ENCODE data around the gene GIMAP4. TPM values are rescaled to one million over a fixed set of nuclear protein-coding genes. Genes with fewer than 3 reads are reported as not detected.

Gene GIMAP4
- total RNA-seq, 1 donor from 2014 or later: not detected

- FAIRE-seq: no peak
- H3K4me3 ChIP-seq (ENCODE audit: low read depth, low read length): no peak overlapping the region
- TF ChIP-seq CTCF (IDR thresholded peaks at IDR 0.05; ENCODE audit: insufficient read depth, low read length, severe bottlenecking): no peak
- no peaks in the 10 kb centered on the region for H3K27me3 ChIP-seq (ENCODE audit: control insufficient read depth, insufficient read depth, low read length)
- DNase-seq (ENCODE audit: low read depth): no peak
- H3K36me3 ChIP-seq (ENCODE audit: control insufficient read depth, insufficient read depth, low read length): no peaks in the 10 kb centered on the region
Observed at GRCh38 chr7:150564566-150564965, 2.6 kb upstream of the GIMAP4 start.

GRCh38 chr7:150565239-150565638 lies 2.0 kb upstream of the GIMAP4 start:
- Histone ChIP-seq H3K4me3 (ENCODE audit: low read depth, low read length) (no peak overlapping the region), H3K27me3 (ENCODE audit: control insufficient read depth, insufficient read depth, low read length) (no peaks in the 10 kb centered on the region), H3K36me3 (ENCODE audit: control insufficient read depth, insufficient read depth, low read length) (no peaks in the 10 kb centered on the region)
- TF ChIP-seq CTCF (IDR thresholded peaks at IDR 0.05; ENCODE audit: insufficient read depth, low read length, severe bottlenecking): no peak
- DNase-seq (ENCODE audit: low read depth): no peak
- no peak for FAIRE-seq

GRCh38 chr7:150566123-150566522 lies 1.1 kb upstream of the GIMAP4 start:
- DNase-seq (ENCODE audit: low read depth) (no peak), FAIRE-seq (no peak)
- no peaks in the 10 kb centered on the region for H3K27me3 ChIP-seq (ENCODE audit: control insufficient read depth, insufficient read depth, low read length)

GRCh38 chr7:150566572-150566971 lies 618 bp upstream of the GIMAP4 start:
- no peak for TF ChIP-seq CTCF (IDR thresholded peaks at IDR 0.05; ENCODE audit: insufficient read depth, low read length, severe bottlenecking)
- DNase-seq (ENCODE audit: low read depth) (no peak), FAIRE-seq (no peak)
- no peaks in the 10 kb centered on the region for H3K36me3 ChIP-seq (ENCODE audit: control insufficient read depth, insufficient read depth, low read length)
- no peak overlapping the region for H3K4me3 ChIP-seq (ENCODE audit: low read depth, low read length)
- H3K27me3 ChIP-seq (ENCODE audit: control insufficient read depth, insufficient read depth, low read length): no peaks in the 10 kb centered on the region

More at GRCh38 chr7:150566123-150566522, 1.1 kb upstream of the GIMAP4 start:
- Histone ChIP-seq H3K4me3 (ENCODE audit: low read depth, low read length) (no peak overlapping the region), H3K36me3 (ENCODE audit: control insufficient read depth, insufficient read depth, low read length) (no peaks in the 10 kb centered on the region)
- no peak for TF ChIP-seq CTCF (IDR thresholded peaks at IDR 0.05; ENCODE audit: insufficient read depth, low read length, severe bottlenecking)

- Histone ChIP-seq H3K4me3 (ENCODE audit: low read depth, low read length) (no peak overlapping the region), H3K27me3 (ENCODE audit: control insufficient read depth, insufficient read depth, low read length) (no peaks in the 10 kb centered on the region), H3K36me3 (ENCODE audit: control insufficient read depth, insufficient read depth, low read length) (no peaks in the 10 kb centered on the region)
- TF ChIP-seq CTCF (IDR thresholded peaks at IDR 0.05; ENCODE audit: insufficient read depth, low read length, severe bottlenecking): no peak
- no peak for DNase-seq (ENCODE audit: low read depth)
- no peak for FAIRE-seq
Observed at GRCh38 chr7:150567871-150568301, 696 bp downstream of the GIMAP4 start.

GRCh38 chr7:150568714-150569113 lies 1.5 kb downstream of the GIMAP4 start:
- FAIRE-seq: no peak

More at GRCh38 chr7:150568714-150569113, 1.5 kb downstream of the GIMAP4 start:
- H3K4me3 ChIP-seq (ENCODE audit: low read depth, low read length): no peak overlapping the region
- H3K36me3 ChIP-seq (ENCODE audit: control insufficient read depth, insufficient read depth, low read length): no peaks in the 10 kb centered on the region
- no peak for DNase-seq (ENCODE audit: low read depth)
- no peak for TF ChIP-seq CTCF (IDR thresholded peaks at IDR 0.05; ENCODE audit: insufficient read depth, low read length, severe bottlenecking)
- no peaks in the 10 kb centered on the region for H3K27me3 ChIP-seq (ENCODE audit: control insufficient read depth, insufficient read depth, low read length)
